NCI-H748 (cell line): ENCODE results near the gene PDE6A.
A peak's percentile ranks its signal among the peaks of the same experiment; 100 is the strongest.

Experiments
- DNase-seq: peaks from one replicate; lab custom pipeline; 2025; ENCODE audit not compliant: unreplicated experiment; lab: John Stamatoyannopoulos, UW

PDE6A gene

DNA sequence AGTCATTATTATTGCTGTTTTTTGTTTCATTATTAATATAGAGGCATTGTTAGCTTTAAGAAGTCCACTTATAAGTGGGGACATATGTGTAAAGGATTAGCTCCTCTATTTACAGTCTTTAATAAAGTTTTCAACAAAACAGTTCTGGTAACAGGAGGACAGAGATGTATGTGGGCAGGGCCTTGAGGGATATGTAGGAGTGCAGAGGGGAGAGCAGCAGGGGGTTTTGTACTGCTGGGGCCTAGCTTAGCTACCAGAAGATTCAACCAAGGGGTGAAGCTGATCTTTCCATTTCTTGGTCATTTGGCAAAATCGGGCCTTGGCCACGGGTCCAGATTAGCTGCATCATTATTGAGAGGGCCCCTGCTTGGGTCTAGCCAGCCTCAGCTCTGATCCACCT lies 124.6 kb downstream of the PDE6A start:
- DNase-seq: no peak

DNA sequence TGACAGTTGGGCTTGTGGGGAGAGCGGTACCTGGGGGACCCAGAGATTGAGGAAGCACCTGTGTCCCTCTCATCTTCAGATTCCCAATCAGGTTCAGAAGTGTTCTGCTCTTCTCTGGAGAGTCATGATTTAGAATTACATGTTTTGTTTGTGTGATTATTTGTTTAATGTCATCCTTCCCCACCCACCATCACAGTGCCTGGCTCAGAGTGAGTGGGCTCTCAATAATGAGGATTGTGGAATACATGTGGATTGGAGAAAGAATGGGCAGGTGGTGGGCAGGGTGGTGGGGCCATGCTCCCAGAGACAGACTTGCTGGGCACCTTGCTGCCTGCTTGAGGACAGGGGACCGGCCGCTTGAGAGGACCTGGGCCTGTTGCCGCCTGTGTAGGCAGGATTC lies 126.5 kb downstream of the PDE6A start:
- no peak for DNase-seq

DNA sequence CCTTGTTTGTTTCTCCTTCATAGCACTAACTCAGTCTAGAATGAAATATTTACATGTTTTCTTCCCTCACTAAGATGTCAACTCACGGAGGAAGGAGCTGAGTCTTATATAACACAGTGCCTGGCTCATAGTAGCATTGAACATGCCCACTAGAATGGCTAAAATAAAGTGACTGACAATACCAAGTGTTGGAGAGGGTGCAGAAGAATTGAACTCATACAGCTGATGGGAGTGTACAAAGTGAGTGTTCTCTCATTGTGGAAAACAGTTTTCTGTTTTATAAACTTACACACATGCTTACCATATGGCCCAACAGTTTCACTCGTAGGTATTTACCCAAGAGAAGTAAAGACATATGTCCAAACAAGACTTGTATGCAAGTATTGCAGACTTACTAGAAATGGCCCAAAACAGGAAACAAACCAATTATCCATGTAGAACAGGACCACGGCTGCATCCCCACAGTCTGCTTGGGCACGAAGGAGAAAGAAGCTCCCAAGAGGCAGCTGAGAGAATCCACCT lies 127.0 kb downstream of the PDE6A start:
- DNase-seq: no peak

DNA sequence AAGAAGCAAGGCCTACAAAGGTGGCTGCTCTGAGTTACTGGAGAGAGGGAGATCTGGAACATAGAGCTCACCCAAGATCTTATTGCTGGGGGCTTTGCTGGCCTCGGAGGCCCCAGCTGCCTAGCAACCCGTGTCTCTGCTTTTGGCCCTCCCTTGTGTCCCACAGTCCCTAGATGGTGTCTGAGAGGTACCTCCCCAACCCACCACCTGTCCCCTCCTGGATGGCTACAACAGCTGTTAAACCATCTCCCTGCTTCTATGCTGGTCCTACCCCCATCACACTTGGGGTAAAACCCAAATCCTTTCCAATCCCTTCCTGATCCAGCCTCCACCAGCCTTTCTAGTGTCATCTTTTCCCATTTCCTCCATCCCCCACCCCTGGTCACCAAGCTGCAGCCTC lies 127.9 kb downstream of the PDE6A start:
- DNase-seq: no peak

DNA sequence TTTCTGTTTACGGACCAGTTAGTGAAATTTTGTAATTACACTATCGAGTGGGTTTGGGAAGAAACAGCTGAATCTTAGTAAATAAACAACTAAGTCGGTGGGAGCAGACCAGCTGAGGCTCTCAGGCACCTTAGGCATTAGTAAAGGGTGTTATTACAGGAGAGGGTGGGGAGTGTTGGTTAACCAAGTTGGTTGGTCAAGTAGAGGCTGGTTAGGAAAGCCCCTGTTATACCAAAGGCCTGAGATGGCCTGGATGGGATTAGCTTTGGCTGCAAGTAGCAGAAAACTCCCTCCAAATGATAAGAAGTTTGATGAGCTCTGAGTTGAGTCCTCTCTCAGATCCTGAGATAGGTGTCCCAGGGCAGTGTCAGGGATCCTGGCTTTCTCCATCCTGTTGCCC lies 133.1 kb downstream of the PDE6A start:
- DNase-seq: no peak

DNA sequence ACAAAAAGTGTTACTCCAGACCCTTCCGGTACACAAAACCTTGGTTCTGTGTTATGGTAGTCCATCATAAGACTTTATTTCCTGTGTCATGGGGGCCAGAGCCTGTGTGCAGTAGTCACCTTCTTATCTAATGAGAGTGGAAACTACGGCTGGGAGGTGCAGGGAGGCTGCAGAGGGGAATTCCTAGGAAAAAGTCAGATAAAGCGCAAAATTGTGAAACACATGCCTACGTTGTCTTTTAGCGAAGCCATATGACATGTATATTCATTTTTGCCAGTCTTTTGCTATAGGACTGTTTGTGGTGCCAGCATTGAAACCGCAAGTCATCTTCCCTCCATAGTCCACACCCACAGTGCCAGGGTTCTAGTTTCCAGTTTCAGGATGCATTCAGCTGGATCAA lies 133.7 kb downstream of the PDE6A start:
- DNase-seq: no peak

DNA sequence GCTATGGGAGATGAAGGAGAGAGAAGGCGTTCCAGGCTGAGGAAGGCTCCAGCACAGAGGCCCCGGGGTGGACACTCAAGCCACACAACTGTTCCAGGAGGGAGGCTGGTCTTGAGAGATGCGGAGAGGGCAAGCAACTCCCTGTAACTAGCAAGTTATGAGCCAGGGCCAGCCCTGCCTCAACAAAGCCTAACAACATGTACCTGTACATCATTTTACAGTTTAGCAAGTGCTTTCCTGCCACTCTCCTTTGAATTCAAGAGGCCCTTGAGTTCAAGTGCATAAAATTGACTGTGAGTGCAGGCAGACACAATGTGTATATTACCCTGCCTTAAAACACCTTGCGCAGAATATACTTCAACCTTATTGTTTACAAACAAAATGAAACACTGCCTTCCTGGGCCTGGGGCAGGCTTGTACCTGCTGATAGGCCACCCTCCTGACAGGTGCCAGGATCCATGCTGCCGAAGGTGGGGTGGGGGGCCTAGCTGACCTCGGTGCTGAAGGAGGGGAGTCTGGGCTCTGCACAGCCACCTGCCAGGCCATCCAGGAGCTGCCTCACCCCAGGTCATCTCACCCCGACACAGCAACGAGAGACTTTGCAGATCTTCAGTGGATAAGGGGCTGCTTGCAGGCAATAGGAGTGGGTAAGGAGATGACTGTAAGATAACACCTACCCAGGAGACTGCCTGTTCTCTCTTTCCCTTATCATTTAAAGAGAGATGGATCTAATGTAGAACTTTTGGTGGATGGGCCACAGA lies 134.5 kb downstream of the PDE6A start:
- peak; percentile 48 for DNase-seq

DNA sequence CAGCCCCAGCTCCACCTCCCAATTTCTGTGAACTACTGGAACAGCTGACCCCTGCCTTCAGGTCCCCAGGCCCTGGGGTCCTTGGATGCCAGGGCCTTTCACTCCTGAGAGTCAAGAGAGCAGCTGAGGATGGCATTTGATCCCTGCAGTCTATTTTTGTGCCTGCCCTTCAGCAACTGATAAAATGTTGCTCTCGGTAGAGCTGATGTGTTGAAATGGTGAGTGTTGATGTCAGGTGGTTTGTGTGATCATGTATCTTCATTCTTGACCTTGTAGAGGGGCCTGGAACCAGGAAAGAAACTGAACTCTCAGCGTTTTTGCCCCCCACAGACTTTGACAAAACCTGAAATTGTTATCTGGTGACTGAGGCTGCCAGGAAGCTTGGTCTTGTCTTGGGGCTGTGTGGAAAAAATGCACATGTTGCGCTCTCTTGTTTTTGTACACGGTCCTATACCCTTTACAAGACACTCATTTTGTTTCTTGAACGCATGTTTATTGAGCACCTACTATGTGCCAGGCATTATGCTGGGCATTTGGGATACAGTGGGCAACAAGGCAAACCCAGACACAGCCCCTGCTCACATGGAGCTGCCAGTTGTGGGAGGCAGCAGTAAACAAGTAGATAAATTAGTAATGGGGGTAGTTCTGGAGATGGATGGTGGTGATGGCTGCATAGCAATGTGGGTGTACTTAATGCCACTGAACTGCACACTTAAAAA lies 136.2 kb downstream of the PDE6A start:
- DNase-seq: no peak
